GM20000 (cell line): ENCODE measurements around the gene FOXP1.

Experiments used
- DNase-seq: peaks from one replicate; pipeline ENCODE4 v3.0.0; 2012; ENCODE audit warnings: low spot score
- TF ChIP-seq, protein P1 (sequence below): IDR thresholded peaks from 2 replicates; pipeline ENCODE4 v1.5.1; 2012; ENCODE audit warnings: mild to moderate bottlenecking, control low read depth; ENCODE audit errors: extremely low read depth, missing control alignments

The FOXP1 gene

GRCh38 chr3:71012971-71013370 lies 570.6 kb downstream of the FOXP1 start:
- TF ChIP-seq, protein P1, sequence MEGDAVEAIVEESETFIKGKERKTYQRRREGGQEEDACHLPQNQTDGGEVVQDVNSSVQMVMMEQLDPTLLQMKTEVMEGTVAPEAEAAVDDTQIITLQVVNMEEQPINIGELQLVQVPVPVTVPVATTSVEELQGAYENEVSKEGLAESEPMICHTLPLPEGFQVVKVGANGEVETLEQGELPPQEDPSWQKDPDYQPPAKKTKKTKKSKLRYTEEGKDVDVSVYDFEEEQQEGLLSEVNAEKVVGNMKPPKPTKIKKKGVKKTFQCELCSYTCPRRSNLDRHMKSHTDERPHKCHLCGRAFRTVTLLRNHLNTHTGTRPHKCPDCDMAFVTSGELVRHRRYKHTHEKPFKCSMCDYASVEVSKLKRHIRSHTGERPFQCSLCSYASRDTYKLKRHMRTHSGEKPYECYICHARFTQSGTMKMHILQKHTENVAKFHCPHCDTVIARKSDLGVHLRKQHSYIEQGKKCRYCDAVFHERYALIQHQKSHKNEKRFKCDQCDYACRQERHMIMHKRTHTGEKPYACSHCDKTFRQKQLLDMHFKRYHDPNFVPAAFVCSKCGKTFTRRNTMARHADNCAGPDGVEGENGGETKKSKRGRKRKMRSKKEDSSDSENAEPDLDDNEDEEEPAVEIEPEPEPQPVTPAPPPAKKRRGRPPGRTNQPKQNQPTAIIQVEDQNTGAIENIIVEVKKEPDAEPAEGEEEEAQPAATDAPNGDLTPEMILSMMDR, result no peak
- DNase-seq, result no peak

GRCh38 chr3:71011565-71012287 lies 571.8 kb downstream of the FOXP1 start:
- TF ChIP-seq, protein P1, result no peak
- no peak for DNase-seq

DNA sequence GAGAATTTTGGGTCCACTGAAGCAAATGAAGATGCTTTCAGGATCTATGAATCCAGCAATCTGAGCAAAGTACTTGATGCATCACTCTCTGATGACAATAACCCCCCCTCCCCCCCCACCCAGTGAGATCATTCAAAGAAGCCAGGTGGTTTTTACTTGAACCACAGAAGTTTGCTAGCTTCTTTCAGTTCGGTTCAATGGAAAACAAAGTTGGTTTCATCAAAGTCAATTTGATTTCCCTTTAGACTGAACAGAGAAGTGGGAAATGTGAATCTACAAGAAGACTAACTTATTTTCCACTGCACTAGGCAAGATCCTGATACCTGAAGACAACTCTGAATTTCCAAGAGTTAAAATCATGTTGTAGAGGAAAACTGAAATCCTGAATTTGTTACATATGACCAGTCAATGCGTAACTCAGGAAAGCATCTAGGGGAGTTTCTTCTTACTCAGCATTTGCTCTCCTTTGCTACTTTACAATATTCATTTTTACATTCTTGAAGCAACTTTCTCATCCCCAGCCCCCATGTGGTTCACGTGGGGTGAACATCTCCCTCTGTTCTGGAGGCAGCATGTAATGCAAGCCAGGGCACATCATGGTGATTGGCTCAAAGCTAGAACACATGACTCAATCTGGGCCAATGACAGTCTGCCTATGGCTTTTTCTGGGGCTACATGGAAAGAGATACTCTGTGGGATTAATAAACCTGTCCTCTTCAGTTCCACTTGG lies 572.6 kb downstream of the FOXP1 start:
- TF ChIP-seq, protein P1, result no peak
- peak; percentile 53 for DNase-seq

DNA sequence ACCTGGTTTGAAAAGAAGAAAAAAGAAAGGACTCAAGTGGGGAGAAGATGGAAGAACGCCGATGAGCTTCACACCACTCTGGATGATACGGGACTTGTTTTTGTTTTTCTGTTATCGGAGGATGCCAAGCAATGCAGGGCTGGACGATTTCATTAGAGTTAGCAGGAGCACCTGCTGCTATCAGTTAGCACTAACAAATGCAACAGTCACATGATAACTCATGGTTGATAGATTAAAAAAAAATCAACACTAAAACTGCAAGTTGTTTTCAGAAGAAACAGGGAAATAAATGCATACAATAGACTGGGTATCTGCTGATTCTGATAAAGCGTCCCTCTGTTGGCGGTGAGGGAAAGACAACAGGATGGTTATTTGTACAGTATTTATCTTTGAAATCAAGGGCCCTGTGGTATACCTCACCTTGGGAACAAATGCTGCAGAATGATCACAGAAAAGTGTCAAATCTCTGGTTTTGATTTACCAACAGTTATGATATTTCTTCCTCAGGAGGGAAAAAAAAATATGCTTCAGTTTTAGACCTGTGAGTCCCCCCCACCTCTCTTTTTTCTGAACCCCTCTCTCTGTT lies 575.1 kb downstream of the FOXP1 start:
- TF ChIP-seq, protein P1, result no peak
- no peak for DNase-seq

DNA sequence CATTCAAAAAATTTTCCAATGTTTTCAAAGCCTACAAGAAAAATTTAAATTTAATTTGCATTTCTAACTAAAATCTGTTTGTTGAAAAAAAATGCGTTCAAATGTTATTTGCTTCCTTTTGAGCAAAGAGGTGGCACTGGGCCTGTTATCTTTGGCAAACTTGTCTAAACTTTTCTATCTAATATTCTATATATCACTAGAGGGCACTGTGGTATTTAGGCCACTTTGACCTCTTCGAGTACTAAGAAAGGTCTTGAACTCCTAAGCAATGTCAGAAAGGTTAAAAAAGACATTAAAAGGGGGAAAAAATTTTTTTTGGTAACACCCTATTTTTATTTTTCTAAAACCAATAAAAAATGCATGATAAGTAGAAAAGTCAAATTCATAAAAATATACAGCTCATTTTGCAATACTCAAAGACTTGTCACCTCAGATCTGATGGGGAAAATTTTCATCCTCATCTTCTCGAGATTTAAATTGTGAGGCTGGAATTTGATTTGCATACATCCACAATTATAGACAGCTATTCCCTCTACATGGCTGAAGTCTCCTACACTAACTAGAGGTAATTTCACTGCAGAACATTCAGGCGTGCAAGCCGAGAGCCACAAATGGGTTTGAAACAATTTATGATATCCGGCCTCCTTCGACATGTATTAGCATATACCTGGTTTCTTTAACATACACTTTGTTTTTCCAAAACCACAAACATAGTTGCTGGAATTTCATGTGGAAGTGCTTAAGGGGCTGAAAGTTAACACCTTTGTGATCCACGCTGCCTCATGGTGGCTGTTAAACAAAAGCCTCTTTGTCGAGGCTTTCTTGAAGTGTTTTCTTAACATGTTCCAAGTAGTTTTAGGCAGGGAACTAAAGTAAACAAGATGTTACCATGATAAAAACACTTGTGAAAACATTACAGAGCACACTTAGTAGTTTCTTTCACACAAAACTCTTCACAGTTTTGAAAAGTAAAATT lies 576.4 kb downstream of the FOXP1 start:
- TF ChIP-seq, protein P1, result no peak
- DNase-seq, result peak; percentile 14

GRCh38 chr3:71005702-71006321 lies 577.7 kb downstream of the FOXP1 start:
- TF ChIP-seq, protein P1, result no peak
- DNase-seq, result no peak
